Measurements from ENCODE around the gene TMTC2.

Gene TMTC2

DNA sequence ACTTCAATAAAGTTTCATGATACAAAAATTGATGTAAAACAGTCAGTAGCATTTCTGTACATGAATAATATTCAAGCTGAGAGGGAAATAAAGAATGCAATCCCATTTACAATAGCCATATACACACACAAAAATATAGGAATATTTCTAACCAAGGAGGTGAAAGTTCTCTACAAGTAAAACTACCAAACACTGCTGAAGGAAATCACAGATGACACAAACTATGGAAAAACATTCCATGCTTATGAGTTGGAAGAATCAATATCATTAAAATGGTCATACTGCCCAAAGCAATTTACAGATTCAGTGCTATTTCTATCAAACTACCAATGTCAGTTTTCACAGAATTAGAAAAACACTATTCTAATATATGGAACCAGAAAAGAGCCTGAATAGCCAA, 272.3 kb downstream of the TMTC2 start:
- no peak for DNase-seq

DNA sequence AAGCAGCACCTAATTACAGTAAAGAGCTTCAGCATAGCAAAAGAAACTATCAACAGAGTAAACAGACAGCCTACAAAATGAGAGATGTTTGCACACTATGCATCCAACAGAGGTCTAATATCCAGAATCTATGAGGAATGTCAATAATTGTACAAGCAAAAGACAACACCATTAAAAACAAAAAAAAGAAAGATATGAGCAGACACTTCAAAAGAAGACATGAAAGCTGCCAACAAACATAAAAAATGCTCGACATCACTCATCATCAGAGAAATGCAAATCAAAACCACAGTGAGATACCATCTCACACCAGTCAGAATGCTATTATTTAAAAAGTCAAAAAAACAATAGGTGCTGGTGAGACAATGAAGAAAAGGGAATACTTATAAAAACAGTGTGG, 273.1 kb downstream of the TMTC2 start:
- DNase-seq = no peak

DNA sequence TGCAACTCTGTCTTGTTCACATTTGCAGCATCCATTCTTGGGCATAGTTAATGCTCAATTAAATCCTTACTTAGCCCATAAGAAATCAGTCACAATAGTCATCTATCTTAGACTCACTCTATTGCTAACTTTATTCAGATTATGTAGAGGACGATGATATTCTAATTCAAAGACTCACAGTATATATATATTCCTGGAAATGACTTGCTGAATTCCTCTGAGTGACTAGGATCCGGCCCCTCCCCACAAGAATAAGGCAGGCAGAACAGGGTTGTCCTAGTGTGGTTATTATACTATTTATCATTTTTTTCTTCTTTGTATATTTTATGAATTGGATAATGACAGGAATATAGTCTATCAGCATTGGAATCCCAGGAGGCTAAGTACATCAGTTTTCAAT, 275.1 kb downstream of the TMTC2 start:
- DNase-seq = no peak

DNA sequence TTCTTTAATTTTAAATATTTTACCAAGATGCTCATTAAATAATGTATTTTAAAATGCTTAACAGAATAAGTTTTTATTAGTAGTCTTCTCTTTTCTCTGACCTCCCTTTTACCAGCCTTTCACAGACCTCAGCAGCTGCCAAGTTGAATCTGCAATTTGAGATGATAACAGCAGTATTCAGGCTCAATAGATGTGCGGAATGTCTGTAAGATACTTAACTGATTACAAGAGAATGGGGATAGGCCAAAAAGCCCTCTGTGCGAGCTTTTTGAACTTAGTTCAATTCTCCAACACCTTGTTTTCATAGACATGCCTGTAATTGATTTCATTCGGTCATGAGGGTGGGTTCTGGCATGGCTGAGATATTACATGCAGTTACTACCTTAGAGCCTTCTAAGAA, 277.2 kb downstream of the TMTC2 start:
- no peak for DNase-seq

DNA sequence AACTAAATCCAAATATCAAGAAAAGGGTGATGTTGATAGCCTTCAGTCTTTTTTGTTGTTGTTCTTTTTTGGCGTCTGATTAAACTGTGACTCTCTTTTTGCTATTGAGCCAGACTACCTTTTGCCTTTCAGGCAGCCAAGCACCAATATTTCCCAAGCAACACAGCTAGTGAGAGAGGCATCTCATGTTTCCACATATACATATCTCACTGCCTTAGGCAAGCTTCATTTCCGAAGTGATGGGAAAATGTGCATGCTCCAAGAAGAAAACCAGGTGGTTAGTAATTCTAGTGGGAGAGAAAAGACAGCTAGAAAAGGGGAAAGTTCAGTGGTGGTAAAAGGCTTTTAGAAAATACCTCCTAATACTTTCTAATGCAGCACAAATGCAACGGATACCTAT, 277.7 kb downstream of the TMTC2 start:
- peak; percentile 20 for DNase-seq

DNA sequence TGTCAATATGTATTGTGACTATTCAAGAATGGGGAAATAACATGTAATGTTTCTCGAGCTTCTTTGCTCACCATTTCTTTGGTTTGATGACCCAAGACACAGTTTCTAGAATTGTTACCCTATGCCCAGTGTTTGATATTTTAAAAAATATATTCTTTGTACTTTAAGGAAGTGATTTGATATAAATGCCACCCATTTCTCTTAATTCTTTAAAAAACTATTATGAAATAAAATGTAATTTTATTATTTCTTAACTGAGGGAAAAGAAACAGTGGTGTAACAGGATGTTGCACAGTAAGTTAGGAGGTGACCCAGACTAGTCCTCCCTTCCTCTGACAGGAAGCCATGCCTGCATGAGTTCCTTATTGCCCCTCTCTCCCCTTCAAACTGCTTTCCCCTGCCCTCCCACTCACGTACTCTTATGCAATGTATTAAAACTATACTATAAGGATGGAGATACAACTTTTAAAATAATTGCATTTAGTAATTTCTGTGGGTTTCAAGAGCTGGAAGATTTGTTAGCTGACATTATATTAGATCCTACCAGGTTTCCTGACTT, 279.4 kb downstream of the TMTC2 start:
- DNase-seq = no peak

DNA sequence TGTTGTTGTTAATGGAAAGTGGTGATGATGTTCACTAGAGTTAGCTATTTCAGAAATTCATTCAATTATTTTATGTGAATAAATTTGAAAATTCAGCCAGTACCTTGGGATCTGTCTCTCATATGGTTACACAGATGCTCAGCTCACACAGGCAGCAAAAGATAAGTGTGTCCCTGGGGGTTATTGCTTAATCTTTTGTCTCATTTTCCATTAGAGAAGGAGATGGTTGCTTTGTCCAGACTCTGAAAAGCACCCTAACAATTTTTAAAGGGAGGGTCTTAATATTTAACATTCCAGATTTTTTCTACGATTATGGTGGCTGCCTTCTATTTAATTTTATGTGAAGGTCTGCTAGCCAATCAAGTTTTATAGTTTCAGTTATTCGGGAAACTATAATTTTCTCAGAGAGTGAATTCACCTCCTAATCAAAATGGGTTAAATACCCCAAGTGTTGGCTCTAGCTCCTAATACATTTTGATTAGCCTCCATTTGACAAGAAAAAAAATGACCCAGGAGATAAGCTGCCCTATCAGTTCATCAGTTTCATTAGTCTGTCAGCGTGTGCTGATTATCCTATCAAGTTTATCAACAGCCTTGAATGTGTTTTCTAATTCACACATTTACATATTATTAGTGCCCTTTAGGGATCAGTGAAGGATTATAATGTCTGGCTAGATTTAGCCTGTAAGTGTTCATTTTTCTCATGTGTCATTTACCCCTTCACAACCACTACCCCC, 282.1 kb downstream of the TMTC2 start:
- DNase-seq = no peak

DNA sequence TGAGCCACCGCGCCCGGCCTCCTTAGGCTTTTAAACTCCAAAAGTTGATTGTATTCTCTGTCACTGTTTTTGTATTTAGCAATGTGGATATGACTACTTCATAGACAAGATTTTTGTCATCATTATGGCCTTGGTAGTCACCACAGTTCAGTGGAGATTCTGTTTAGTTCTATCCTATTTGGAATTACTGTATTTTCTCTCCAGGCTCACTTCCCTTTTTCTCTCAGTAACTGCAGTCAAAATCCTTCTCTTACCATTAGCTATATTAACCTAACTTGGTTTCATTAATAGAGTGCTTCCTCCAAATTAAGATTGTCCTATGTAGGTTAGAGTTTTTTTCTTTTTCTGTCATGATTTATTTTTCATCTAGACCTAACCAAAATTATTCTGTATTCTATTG, 283.9 kb downstream of the TMTC2 start:
- DNase-seq = no peak

DNA sequence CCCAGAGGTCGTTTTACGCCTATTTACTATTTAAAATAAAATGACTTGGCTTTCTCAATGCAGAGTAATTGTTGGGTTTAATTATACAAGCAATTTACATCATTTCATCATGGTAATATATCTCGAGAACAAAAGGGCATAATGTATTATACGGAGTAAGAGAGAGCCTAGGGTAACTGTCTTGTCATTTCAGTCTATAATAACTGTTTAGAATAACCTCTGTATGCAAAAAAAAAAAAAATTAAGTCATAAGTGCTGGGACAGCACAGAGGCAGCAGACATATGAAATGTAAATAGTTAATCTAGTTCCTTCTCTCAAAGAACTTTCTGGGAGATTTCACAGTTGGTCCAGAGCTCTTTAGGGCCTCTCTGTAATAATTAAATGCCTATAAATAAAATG, 284.9 kb downstream of the TMTC2 start:
- DNase-seq = no peak

DNA sequence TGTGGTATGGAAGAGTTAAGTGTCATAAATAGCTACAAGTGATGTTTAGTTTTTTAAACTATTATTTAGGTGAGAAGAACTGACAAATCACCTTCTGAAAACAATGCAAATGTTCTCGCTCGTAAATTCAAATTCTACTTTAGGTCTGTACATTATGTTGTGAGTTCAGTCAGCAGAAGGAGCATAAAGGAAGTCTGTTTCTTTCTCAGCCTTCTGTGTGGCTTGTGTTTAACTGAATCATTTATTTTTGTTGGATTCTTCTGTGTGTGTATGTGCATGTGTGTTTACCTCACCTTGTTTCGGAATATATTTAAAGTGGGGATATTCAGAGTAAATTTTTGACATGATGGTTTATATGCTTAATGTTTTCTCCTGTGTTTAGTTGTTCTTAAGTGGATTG, 285.9 kb downstream of the TMTC2 start:
- no peak for DNase-seq

DNA sequence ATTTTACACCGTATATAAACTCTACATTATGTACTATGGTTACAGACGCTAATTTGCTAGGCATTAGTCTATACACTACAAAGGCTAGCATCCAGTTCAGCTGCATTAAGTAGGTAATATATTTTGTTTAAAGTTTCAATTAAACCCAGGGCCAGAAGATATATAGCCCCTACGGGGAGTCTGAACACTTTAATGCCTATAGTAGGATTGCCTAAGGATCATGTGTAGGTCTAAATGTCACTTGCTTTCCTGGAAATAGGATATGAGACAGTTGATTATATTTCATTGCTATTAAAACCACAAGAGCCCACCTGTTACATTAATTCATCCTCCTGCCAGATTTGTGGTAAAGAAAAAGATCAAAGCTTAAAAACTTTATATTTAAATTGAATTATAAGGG, 286.9 kb downstream of the TMTC2 start:
- DNase-seq = no peak

DNA sequence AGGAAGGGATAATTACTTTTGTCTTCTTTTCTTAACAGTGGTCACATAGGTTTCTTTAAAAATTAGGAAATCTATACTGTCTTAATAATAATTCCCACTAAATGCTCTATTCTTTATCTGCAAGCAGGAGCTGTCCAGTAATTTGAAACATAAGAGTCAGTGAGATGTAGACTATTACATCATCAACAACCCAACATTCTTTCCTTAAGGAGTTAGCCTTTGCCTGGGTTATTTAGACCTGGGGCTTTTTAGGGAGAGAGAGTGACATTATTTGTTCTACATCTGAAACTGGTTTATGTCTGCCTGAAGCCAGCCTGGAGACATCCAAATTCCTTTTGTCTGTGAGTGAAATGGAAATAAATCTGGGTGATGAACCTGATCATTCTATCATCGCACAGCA, 294.4 kb downstream of the TMTC2 start:
- DNase-seq = no peak

DNA sequence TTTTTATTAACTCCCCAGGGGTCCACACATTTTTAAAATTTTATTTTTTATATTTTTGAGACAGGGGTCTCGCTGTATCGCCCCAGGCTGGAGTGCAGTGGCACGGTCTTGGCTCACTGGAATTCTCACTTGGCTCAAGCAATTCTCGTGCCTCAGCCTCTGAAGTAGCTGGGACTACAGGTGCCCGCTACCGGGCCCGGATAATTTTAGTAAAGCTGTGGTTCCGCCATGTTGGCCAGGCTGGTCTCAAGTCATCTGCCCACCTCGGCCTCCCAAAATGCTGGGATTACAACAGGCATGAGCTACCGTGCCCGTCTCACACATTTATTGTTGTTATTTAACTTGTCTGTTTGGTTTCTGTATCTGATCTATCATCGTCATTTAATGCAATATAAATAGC, 307.4 kb downstream of the TMTC2 start:
- no peak for DNase-seq

DNA sequence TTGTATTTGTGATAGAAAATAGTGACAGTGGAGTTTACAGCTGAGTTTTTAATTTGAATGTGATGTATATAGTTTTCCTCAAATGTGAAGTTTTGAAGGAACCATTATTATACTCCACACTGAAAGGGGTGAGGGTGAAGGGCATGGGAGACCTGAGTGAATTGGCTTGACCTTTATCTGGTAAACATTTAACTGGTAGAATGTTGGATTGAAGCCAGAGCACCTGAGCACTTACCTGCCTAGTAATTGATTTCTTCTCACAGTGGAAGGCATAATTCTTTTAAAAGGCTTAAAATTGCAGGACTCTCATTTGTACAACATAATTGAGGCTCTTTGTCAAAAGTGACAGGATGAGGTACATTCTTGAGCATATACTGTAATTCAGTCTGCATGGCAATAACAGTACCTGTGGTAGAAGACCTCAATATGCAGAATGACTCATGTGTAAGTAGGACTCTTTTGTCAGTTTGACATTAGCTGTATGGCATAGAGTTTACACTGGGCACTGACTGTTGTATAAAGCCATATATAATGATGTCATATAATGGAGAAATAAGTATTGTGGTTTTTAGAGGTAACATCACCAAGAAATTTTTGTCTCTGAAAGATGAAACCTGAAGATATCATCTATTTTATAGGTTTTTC, 309.6 kb downstream of the TMTC2 start:
- DNase-seq = no peak

DNA sequence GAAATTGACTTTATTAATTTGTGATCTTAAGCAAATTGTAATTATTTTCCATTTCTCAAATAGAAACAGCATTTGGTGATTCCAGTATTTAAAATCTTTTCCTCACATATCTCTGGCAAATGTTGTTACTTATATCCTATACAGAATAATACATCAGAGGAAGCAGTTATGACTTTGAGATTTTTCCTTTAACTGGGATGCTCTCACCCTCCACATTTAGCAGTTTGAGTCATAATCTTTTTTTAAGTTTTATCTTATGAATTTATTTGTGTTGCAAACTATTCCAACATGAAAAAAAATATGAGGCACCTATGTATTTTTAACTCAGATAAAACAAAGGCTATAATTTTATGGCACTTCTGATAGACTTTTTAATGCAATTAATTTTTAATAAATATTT, 311.8 kb downstream of the TMTC2 start:
- no peak for DNase-seq

DNA sequence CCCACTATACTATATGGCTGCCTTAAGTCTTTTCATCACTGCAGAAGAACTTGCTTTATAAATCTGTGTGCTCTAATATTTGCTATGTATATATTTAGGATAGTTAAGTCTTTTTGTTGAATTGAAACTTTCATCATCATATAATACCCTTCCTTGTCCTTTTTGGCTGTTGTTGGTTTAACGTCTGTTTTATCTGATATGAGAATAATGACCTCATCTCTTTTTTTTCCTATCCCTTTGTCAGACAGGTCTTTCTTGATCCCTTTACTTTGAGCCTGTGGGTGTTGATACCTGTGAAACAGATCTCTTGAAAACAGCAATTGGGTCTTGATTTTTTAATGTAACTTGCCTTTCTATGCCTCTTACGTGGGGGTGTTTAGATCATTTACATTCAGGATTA, 316.3 kb downstream of the TMTC2 start:
- DNase-seq = no peak

DNA sequence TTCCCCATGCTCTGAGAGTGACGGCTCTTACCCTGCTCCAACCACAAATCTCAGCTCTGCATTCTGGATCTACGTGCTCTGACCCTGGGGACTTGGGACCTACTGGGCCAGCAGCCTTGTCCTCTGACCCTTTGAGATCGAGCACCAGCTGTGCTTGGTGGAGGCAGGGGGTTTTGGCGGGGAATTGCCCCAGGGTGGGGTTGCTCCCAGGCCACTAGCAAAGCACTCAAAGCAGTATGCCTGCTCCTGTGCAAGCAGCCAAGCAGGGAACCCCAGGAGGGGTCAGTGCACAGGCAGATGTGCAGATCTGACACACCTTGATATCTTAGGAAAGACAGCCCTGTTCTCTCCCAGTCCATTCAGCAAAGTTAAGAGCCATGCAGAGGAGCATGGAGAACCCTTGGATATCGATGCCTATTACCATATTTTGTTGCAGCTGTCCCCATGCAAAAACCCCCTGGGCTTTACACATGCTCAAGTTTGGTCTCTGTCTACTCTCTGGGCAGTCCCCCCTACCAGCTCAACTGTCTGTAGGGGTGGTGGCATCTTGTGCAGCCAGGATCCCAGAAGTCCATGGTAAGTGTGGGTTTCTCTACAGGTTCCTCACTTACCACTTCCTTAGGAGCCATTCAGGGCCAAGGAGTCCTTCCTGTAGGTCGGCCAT, 319.0 kb downstream of the TMTC2 start:
- no peak for DNase-seq

DNA sequence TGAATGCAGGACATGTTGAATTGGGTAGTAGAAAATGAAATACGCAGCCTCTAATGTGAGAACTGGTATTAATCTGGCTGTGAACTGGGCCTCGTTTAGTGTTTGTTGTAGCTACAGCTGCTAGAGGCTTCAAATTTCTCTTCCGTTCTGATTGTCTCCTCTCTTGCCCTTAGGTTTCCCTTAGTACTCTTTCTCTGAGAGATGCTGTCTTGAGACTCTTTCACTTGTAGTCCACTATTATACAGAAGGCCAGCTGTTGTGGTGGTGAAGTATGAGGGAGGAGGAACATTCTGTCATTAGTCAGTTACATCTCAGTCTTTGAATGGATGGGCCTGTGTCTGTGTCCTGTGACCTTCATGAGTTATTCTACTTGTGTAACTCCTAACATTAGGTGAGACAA, 322.0 kb downstream of the TMTC2 start:
- DNase-seq = no peak

DNA sequence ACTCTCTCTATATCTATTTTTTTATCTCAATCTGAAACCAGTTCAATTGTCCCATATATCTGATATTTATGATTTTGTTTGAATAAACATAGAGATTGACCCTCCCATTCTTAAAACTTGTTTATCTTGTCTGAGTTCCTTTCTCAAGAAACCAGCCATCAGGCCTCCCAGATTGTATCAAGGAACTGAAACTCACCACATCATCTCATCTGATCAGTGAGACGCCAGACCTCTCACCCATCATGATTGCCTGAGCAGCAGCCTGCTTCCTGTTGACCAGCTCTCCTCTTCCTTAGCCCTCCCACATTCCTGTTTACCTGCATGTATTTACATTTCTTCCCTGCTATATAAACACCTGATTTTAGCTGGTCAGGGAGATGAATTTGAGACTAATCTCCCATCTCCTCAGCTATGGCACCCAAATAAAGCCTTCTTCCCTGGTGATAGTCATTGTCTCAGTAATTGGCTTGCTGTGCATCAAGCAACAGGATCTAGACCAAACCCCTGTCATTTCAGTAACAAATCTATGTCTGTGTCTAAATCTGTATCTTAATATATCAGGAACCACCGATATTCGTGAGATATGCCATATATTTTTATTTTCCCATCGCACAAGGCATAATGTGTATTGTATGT, 323.6 kb downstream of the TMTC2 start:
- no peak for DNase-seq

DNA sequence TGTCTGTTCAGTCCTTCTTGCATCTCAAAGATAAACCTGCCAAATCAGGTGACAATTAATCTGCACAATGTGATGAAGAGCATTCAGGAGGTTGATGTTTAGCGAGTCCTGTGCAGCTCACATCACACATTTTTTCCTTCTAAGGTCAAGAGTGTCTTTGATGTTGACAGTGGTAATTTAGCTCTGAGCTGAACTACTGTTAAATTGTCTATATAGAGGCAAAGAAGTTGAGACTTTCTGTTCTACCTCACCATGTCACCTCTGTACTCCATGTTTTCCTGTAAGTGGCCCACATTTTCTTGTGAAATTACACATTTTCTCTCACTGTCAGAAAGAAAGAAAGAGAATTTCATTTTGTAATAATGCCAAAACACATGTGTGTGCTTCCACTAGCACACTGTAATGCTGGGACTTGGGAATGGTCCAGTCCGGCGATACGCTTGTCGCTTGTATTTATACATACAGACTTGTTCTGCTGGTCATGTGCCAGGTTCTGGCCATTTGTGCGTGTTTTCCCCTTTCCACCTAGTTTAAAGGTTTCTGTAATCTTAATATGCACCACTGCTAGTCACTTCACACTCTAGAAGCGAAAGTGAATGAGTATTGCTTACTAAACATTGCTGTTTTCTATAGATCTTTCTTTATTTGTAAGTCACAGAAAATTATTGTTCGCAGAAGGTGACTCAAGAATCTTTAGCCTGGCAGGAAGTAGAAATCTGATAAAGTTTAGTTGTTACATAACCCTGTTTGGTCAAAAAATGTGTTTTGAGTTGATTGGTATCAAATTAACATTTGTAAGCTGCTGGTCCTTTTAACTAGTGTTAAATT, 328.9 kb downstream of the TMTC2 start:
- no peak for DNase-seq

DNA sequence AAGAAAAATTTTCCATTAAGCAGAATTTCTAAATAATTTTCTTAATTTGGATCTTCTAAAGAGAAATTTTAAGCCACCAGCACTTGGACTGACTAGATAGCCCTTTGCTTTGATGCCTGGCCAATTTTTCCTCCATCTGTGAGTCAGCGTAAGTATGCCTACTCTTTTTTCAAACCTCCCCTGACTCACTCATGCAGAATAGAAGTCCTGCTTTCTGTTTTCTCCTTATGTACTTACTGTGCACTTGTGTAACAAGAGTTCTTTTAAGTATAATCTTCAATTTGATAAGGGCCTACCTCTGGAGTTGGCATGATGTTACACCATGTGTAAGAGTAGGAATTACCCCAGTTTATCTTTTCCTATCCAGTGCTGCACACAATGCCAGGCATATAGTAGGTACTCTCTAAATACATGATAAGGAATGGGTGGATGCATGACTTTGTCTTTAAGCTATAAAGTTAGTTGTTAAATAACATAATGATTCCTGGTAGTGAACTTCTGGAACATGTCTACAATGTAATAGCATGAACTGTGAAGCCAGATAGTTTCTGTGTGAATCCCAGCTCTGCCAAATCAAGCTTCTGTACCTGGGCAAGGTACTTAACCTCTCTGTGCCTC, 329.6 kb downstream of the TMTC2 start:
- no peak for DNase-seq

DNA sequence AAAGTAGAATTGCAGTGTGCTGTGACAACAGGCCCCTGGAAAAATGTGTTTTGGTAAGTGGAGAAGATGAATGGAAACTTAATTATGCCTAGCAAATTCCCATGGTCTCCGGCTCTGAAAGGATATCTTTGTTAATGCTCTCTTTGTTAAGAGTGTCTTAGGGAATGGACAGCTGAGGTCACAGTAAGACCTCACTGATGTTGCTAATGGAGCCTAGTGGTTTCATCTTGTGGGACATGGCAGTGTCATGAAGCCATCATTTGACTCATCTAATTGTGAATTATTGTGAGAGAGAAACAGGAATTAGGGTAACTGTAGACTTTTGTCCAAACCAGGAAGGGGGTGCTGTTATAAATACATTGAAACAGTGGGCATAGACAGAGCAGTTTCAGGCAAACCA, 330.3 kb downstream of the TMTC2 start:
- DNase-seq = no peak

Measured in NCI-H2107 (cell line).